NCI-H1092 treated with DMSO at 0.1 percent for 48 hours (cell line): ENCODE measurements around the gene BTG2.
"Not testable (repeated sequence)": the region's sequence is repeated elsewhere in the genome, so short reads cannot be mapped to it uniquely, and the experiment has no call there.

ENCODE experiments used
- DNase-seq: peaks from one replicate; lab custom pipeline; 2025; lab: John Stamatoyannopoulos, UW

BTG2 gene, protein sequence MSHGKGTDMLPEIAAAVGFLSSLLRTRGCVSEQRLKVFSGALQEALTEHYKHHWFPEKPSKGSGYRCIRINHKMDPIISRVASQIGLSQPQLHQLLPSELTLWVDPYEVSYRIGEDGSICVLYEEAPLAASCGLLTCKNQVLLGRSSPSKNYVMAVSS

DNA sequence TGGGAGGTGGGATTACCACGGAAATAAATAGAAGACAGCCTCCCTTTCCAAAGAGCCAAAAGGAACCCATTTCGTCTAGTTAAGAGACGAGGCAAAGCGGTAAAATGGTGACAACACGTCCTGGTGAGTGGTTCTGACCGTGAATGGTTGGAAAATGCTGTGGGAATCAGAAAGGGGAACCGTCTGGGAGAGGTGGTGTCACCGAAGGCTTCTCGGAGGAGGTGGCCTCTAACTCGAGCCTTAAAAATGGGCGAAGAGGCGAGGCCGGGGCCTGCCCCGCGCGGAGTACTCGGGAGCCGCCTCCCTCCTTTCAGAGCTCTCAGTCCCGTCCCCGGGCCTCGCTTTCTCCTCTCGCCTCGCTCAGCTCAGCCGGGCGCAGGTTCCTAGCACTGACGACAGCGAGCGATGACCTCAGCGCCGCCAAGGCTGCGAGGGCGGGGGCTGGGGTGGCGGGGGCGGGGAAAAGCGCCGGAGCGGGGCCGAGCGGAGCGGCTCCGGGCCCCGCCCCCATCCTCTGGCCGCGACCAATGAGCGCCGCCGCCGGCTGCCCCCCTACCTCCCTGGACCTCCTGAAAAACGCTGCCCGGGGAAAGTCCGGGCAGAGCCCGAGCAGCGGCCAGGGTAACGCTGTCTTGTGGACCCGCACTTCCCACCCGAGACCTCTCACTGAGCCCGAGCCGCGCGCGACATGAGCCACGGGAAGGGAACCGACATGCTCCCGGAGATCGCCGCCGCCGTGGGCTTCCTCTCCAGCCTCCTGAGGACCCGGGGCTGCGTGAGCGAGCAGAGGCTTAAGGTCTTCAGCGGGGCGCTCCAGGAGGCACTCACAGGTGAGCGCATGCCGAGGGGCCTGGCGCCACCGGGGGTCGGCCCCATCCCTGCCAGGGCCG is at the start of gene BTG2:
TSS of gene BTG2 (plus strand) at position 601 of the 890 bp plus-strand sequence. CDS start at position 689, 88 bp downstream.
- DNase-seq = peak; percentile 97

GRCh38 chr1:203256636-203257035 is 48.7 kb upstream of the BTG2 start:
- DNase-seq = not testable (repeated sequence)

GRCh38 chr1:203263496-203263895 is 41.8 kb upstream of the BTG2 start:
- DNase-seq = no peak

DNA sequence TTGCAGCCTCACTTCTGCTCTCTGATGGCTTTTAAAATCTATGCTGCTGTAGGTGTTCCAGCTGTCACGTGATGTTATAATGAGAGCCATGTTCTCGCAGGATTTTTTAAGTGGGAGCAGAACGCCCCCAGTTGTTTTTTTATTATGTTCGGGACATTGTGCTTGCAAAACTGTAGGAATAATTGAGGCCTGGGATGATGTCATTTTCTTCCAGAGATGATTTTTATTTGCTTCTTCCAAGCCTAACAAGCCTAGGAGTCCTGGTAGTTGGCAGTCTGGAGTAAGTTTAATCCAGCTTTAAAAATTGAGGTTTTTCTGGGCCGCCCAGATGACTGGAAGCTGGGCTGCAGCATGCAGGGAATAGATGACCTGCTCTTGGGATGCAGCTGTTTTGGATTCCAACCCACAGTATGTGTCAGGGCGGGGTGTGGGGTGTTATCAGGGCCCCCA is 41.2 kb upstream of the BTG2 start:
- DNase-seq = no peak

DNA sequence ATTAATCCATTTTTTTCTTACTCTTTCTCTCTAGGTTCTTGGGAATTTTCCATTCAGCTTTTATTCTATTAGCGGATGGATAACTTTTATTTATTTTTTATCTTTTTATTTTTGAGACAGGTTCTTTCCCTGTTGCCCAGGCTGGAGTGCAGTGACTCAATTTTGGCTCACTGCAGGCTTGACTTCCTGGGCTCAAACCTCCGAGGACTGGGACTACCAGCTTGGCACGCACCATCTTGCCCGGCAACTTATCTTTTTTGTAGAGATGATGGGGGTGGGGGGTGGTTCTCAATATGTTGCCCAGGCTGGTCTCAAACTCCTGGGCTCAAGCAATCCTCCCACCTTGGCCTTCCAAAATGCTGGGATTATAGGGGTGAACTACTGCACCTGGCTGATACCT is 39.8 kb upstream of the BTG2 start:
- no peak for DNase-seq

- not testable (repeated sequence) for DNase-seq
Measured at GRCh38 chr1:203266140-203266539, 39.2 kb upstream of the BTG2 start.

GRCh38 chr1:203267347-203267846 is 37.9 kb upstream of the BTG2 start:
- DNase-seq = peak; percentile 93

GRCh38 chr1:203267912-203268311 is 37.4 kb upstream of the BTG2 start:
- no peak for DNase-seq

DNA sequence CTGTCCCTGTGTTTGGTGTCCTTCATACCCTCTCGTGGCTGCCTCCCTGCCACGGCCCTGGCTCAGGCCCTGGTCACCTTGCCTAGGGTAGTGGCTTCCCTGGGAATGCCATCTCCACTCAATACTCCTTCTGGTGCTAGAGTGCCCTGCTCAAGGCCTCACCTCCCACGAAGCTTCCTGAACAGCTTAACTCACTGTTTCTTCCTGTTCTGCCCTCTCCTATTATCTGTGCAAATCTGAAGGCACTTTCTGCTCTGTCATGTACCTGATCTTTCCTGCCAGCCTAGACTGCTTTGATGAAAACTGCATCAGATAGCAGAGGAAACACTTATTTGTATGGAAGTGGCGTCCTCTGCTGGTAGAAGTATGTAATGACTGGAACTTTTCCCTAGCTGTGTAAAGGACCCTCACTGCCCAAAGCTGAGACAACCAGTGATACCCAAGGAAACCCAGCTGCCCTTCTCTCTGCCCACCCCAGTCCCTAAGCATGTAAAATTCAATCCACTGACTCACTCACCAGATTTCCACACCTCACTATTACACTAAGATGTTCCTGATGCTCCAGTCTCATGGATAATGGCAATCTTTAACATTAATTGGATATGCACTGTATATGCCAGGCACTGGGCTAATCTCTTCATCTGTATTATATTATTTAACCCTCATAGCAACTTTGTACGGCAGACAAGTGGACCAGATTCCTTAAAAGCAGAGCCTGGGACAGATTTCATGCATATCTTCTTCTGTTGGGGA is 36.2 kb upstream of the BTG2 start:
- peak; percentile 84 for DNase-seq

DNA sequence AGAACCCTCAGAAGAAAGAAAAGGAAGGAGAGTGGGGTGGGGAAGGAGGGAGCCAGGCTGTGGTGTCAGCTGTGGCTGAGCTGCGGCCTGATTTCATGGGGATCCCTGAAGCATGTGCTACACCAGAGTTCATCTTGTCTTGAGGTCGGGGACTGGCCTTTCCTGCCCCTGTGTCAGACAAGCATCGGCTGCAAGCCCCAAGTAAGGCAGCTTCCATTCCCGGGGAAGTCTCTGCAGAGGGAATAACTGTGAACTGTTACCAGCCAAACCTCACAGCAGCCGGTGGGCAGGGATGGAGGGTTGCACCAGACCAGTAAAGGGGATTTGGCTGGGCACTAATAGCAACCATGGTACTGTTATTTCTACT is 35.7 kb upstream of the BTG2 start:
- DNase-seq = no peak

DNA sequence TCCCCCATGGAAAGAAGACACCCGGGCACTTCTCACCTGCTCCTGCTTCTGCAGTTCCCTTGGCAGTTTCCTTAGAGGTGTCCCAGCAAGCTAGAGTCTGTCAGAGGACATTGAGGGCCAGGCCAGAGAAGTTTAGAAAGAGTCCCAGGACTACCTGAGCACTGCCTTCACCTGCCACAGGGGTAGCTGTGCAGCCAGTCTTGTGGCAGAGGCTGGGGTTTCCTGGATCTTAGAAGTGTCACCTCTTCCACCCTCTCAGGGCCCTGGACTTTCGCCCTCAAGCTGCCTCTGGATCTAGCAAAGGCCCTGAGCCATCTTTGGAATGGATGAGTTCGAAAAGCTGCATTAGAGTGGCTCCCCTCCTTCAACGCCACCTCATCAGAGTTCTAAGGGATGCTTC is 34.9 kb upstream of the BTG2 start:
- DNase-seq = no peak

GRCh38 chr1:203271018-203271743 is 34.1 kb upstream of the BTG2 start:
- peak; percentile 15 for DNase-seq

DNA sequence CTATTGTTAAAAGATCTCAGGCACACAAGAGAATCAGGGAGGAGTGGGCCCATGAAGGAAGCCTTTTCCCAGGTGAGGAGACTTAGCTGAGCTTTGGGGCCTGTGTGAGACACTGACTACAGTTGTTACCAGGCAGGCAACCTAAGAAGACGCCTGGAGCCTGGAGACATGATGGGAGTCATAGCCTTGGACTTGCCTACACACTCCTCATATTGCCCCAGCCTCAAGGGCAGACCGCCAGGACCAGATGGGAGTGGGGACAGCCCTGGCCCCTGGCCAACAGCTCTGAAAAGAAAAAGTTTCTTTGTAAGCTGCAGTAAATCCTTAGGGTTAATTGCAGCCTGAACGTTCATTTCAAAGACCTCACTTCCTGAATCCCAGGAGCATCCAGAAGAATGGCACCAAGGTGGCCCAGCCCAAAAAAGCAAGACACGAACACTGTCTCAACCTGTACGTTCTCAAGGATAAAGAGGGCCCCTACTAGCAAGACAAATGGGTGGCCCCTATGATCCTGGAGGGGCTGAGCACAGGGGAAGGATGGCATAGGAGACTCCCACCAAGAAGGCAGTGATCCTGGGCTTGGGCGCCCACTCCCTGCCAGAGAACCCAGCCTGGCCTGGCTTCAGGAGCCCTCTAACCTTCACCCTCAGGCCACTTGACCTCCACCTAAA is 33.2 kb upstream of the BTG2 start:
- no peak for DNase-seq

GRCh38 chr1:203272633-203273205 is 32.6 kb upstream of the BTG2 start:
- DNase-seq = no peak

- peak; percentile 94 for DNase-seq
Measured at GRCh38 chr1:203273206-203273868, 32.0 kb upstream of the BTG2 start.

GRCh38 chr1:203273869-203274602 is 31.3 kb upstream of the BTG2 start:
- no peak for DNase-seq

DNA sequence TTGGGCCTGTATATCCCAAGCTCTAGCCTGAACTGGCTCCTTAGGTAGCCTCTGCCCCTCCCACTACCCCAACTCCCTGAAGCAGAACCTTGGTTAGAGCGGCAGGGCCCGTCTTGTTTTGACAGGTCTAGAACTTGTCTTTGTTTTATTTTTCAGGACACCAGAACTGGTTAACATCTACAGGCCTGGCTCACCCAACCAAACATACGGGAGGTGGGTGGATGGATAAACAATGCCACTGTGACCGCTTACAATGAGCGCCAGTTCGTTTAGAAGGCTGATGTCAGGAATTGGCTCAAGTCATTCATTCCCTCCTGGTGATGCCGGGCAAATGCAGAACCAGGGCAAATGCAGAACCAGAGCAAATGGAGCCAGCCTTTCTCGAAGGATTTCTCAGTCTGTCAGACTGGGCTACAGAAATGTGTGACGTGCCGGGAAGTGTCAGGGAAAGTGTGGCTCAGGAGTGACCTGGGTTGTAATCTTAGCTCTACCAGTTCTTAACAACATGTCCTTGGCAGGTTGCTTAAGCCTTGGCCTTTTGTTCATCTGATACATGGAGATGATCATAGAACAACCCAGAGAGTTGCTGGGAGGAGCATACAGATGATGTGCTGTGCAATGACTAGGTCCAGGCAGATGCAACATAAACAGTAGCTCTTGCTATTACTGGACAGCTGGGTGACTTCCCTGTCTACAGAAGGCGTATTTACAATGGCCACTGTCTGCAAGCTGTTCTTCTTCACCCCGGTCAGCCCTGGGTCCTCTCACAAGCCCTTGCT is 30.5 kb upstream of the BTG2 start:
- no peak for DNase-seq

DNA sequence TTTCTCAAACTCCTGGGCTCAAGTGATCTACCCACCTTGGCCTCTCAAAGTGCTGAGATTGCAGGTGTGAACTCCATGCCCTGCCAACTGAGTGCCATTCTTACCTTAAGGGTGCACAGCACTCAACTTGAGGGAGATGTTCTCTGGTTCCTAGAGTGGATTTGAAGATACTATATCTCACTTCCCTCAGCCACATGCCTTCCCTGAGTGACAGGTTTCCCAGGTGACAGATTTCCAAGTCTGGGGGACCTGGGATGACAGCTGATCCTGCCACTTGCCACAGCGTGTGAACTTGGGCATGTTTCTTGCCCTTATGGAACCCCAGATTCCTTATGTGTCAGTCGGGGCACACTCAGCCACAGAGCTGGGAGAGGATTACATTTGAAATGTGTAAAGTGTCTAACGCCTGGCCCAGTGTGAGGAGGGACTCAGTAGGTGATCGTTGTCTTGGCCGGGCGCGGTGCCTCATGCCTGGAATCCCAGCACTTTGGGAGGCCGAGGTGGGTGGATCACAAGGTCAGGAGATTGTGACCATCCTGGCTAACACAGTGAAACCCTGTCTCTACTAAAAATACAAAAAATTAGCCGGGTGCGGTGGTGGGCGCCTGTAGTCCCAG is 29.6 kb upstream of the BTG2 start:
- no peak for DNase-seq
